Breast epithelium (tissue), 4 donors: ENCODE measurements around the gene AGFG1. TPM values are rescaled to one million over a fixed set of nuclear protein-coding genes. Genes with fewer than 3 reads are reported as not detected.

ENCODE experiments used
- DNase-seq, 2 donors: peaks; one replicate each; pipeline ENCODE4 v3.0.0-alpha.2; 2019; ENCODE audit warnings: low spot score in 2 of 2
- H3K27ac ChIP-seq, 2 donors: fragments of 200-600 bp; sonication (generic) in 1 of 2; one replicate each; pipeline ENCODE4 v1.5.1; 2016 to 2019; ENCODE audit warnings: mild to moderate bottlenecking in 1 of 2
- H3K27me3 ChIP-seq, 2 donors: fragments of 200-600 bp; sonication (generic) in 1 of 2; one replicate each; pipeline versions ENCODE4 v1.5.1 to v1.6.0; 2017 to 2019; ENCODE audit warnings: control low read depth in 1 of 2, mild to moderate bottlenecking in 1 of 2
- H3K36me3 ChIP-seq: fragments of 200-600 bp; one replicate; pipeline ENCODE4 v1.5.1; 2019
- H3K4me1 ChIP-seq, 2 donors: fragments of 200-600 bp; sonication (generic); one replicate each; pipeline ENCODE4 v1.5.1; 2016 to 2019; ENCODE audit warnings: control low read depth in 1 of 2
- H3K4me3 ChIP-seq, 3 donors: fragments of 200-600 bp; sonication (generic); 1 replicate in 2 of 3; 2 replicates in 1 of 3; pipeline ENCODE4 v1.5.1; 2016 to 2019; ENCODE audit warnings: mild to moderate bottlenecking in 3 of 3, moderate library complexity in 2 of 3
- H3K9me3 ChIP-seq, 2 donors: fragments of 200-600 bp; sonication (generic) in 1 of 2; one replicate each; pipeline ENCODE4 v1.5.1; 2016 to 2019; ENCODE audit warnings: control low read depth in 1 of 2
- CTCF ChIP-seq, 3 donors: fragments of 450-650 bp; IDR thresholded peaks; one replicate each; pipeline ENCODE4 v1.5.1; 2016 to 2017; ENCODE audit warnings: antibody characterized with exemption in 3 of 3, mild to moderate bottlenecking in 3 of 3, moderate library complexity in 3 of 3
- POLR2A ChIP-seq: fragments of 450-650 bp; IDR thresholded peaks from one replicate; pipeline ENCODE4 v1.6.1; 2016; ENCODE audit warnings: antibody characterized with exemption, mild to moderate bottlenecking, moderate library complexity
- POLR2AphosphoS5 ChIP-seq, 3 donors: sonication (generic); formaldehyde crosslinking; IDR thresholded peaks; one replicate each; pipeline ENCODE4 v1.6.1; 2017; ENCODE audit warnings: antibody characterized with exemption in 3 of 3
- intact Hi-C: fragments of 100-400 bp; cut with DNase I; formaldehyde crosslinking; loops from one replicate; pipeline ENCODE4 v1.15.1; 2023; ENCODE audit warnings: low total_unique reads
- total RNA-seq, 3 donors: library from RNA; depleted of rRNA; stranded (reverse); fragments of >200 nt; gene quantifications; one replicate each; pipeline ENCODE4 v1.1.0, GENCODE V29; 2016

AGFG1 gene
- total RNA-seq, 3 donors from 2014 or later: 77.0 to 145 (median 78.4) TPM

DNA sequence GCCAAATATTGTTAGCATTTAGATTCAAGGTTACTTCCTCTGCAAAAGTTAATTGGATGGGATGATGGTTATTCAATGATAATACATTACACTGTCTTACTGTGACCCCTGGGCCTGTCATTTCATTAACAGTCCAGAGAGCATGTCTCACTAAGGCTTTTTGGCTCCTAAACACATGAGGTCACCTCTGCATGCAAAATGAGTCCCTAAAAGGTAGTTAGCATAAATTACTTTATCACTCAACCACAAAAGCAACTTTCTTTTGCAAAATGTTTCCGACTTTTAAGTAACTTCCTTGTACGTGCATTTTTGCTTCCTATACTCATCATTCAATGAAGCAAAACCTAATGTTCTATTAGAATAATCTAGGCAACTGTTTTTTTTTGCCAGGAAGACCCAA is 16.8 kb upstream of the AGFG1 start:
- Histone ChIP-seq H3K9me3 (no peaks in the 10 kb centered on the region), H3K36me3 (no peaks in the 10 kb centered on the region), H3K4me3 (no peak overlapping the region), H3K27me3 (no peaks in the 10 kb centered on the region), H3K27ac (no peak overlapping the region), H3K4me1 (no peaks in the 10 kb centered on the region)
- DNase-seq: no peak
- intact Hi-C loops: no loop called here
- TF ChIP-seq CTCF (IDR thresholded peaks at IDR 0.05): no peak
- TF ChIP-seq POLR2A: no peak
- no peak for TF ChIP-seq POLR2AphosphoS5 (IDR thresholded peaks at IDR 0.05)

DNA sequence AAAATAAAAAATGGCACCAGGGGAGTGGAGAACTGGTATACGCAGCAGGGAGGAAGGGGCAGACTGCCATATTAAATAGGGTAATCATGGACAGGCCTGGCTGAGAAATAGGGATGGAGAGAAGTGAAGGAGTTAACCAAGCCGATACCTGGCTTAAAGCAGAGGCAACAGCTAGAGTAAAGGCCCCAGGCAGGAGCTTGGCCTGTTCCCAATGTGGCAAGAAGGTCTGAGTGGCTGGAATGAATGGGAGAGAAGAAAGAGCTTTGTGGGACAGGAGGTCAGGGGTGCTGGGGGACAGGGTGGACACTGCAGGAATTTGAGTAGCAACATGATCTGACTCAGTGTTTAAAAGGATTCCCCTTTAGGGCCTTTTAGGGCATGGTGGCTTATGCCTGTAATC is 15.9 kb upstream of the AGFG1 start:
- TF ChIP-seq POLR2A (no peak), POLR2AphosphoS5 (IDR thresholded peaks at IDR 0.05) (no peak), CTCF (IDR thresholded peaks at IDR 0.05) (no peak)
- H3K4me3 ChIP-seq: no peak overlapping the region
- H3K9me3 ChIP-seq: no peaks in the 10 kb centered on the region
- H3K36me3 ChIP-seq: no peaks in the 10 kb centered on the region
- H3K4me1 ChIP-seq: no peaks in the 10 kb centered on the region
- no peak for DNase-seq
- H3K27ac ChIP-seq: no peak overlapping the region
- no peaks in the 10 kb centered on the region for H3K27me3 ChIP-seq
- intact Hi-C loops: no loop called here

GRCh38 chr2:227456772-227457171 is 15.2 kb upstream of the AGFG1 start:
- Histone ChIP-seq H3K9me3 (no peaks in the 10 kb centered on the region), H3K4me3 (no peak overlapping the region), H3K36me3 (no peaks in the 10 kb centered on the region), H3K27ac (no peak overlapping the region), H3K4me1 (no peaks in the 10 kb centered on the region), H3K27me3 (no peaks in the 10 kb centered on the region)
- TF ChIP-seq POLR2AphosphoS5 (IDR thresholded peaks at IDR 0.05): no peak
- no peak for TF ChIP-seq CTCF (IDR thresholded peaks at IDR 0.05)
- TF ChIP-seq POLR2A: no peak
- intact Hi-C loops: no loop called here
- DNase-seq: no peak

DNA sequence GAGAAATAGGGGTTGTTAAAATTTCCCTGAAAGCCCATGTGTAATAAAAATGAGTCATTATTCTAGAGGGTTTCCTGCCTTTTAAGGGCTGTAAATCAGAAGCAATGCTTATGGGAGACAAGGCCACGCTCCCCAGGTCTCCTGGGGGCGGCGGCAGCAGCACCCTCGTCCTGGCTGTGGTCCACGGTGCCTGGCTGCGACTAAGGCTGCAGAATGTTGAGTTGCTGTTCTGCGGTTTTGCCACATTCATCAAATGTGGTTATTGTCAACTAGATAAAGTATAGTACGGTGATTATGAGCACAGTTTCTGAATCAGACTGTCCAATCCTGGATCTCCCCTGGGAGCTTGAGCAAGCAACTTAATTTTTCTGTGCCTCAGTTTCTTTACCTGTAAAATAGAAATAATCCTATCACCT is 11.9 kb upstream of the AGFG1 start:
- Histone ChIP-seq H3K4me3 (no peak overlapping the region), H3K36me3 (no peaks in the 10 kb centered on the region), H3K9me3 (no peaks in the 10 kb centered on the region), H3K27ac (no peak overlapping the region), H3K4me1 (no peaks in the 10 kb centered on the region), H3K27me3 (no peaks in the 10 kb centered on the region)
- intact Hi-C loops: no loop called here
- no peak for DNase-seq
- TF ChIP-seq POLR2A (no peak), CTCF (IDR thresholded peaks at IDR 0.05) (no peak), POLR2AphosphoS5 (IDR thresholded peaks at IDR 0.05) (no peak)

GRCh38 chr2:227460833-227461232 is 11.1 kb upstream of the AGFG1 start:
- Histone ChIP-seq H3K4me1 (no peaks in the 10 kb centered on the region), H3K4me3 (no peak overlapping the region), H3K36me3 (no peaks in the 10 kb centered on the region), H3K27ac (no peak overlapping the region), H3K9me3 (no peaks in the 10 kb centered on the region), H3K27me3 (no peaks in the 10 kb centered on the region)
- DNase-seq: no peak
- TF ChIP-seq CTCF (IDR thresholded peaks at IDR 0.05) (no peak), POLR2AphosphoS5 (IDR thresholded peaks at IDR 0.05) (no peak), POLR2A (no peak)
- intact Hi-C loops: no loop called here
